PC-9 (cell line): ENCODE data around the gene SLC24A4. TPM values are rescaled to one million over a fixed set of nuclear protein-coding genes. Genes with fewer than 3 reads are reported as not detected.

ENCODE experiments used
- BruUV-seq: library from RNA; stranded (reverse); fragments of 400-500 nt; replicated peaks from 2 replicates; lab custom pipeline; 2021; lab: Mats Ljungman, UMichigan
- CTCF ChIA-PET: fragments of 300-600 bp; sonication (Branson Sonifier 250); formaldehyde crosslinking; loops from one replicate; lab custom pipeline; 2022; ENCODE audit warnings: antibody characterized with exemption; lab: Charles Lee
- POLR2A ChIA-PET: fragments of 300-600 bp; sonication (Branson Sonifier 250); formaldehyde crosslinking; loops from one replicate; lab custom pipeline; 2022; ENCODE audit warnings: antibody characterized with exemption; ENCODE audit not compliant: unreplicated experiment; lab: Charles Lee
- DNase-seq, 2 experiments: peaks; one replicate each; pipeline versions ENCODE4 v3.0.0 to v3.0.0-alpha.2; 2015 to 2022; ENCODE audit warnings: mixed read lengths in 1 of 2
- H2AFZ ChIP-seq: fragments of 200-600 bp; sonication (generic); 2 replicates; pipeline ENCODE4 v1.8.1; 2017; ENCODE audit warnings: antibody characterized with exemption
- H3F3A ChIP-seq: fragments of 200-600 bp; sonication (generic); 2 replicates; pipeline ENCODE4 v1.8.1; 2017; ENCODE audit warnings: antibody characterized with exemption, mild to moderate bottlenecking, low read depth; ENCODE audit not compliant: insufficient read depth
- H3K27ac ChIP-seq: fragments of 200-600 bp; sonication (generic); 2 replicates; pipeline ENCODE4 v1.6.1; 2016; ENCODE audit warnings: mixed run types
- H3K27me3 ChIP-seq: fragments of 200-600 bp; sonication (generic); 2 replicates; pipeline ENCODE4 v1.6.1; 2016; ENCODE audit warnings: low read depth, mixed run types; ENCODE audit not compliant: insufficient read depth
- H3K36me3 ChIP-seq: fragments of 200-600 bp; sonication (generic); 2 replicates; pipeline ENCODE4 v1.6.1; 2016; ENCODE audit warnings: low read depth, mixed run types
- H3K4me1 ChIP-seq: fragments of 200-600 bp; sonication (generic); replicated peaks from 2 replicates; pipeline ENCODE4 v1.6.1; 2016; ENCODE audit warnings: mixed run types; ENCODE audit not compliant: insufficient read depth
- H3K4me2 ChIP-seq: fragments of 200-600 bp; sonication (generic); 2 replicates; pipeline ENCODE4 v1.6.1; 2017; ENCODE audit warnings: mixed run types
- H3K4me3 ChIP-seq: fragments of 200-600 bp; sonication (generic); 2 replicates; pipeline ENCODE4 v1.6.1; 2016; ENCODE audit warnings: mixed run types
- H3K79me2 ChIP-seq: fragments of 200-600 bp; sonication (generic); 2 replicates; pipeline ENCODE4 v1.6.1; 2017; ENCODE audit warnings: low read depth, mixed run types
- H3K9me2 ChIP-seq: fragments of 200-600 bp; sonication (generic); 2 replicates; pipeline ENCODE4 v1.8.1; 2017; ENCODE audit warnings: mild to moderate bottlenecking; ENCODE audit not compliant: insufficient read depth
- H3K9me3 ChIP-seq: fragments of 200-600 bp; sonication (generic); 2 replicates; pipeline ENCODE4 v1.8.1; 2016; ENCODE audit warnings: low read depth; ENCODE audit not compliant: insufficient read depth
- H4K20me1 ChIP-seq: fragments of 200-600 bp; sonication (generic); 2 replicates; pipeline ENCODE4 v1.8.1; 2017; ENCODE audit not compliant: insufficient read depth
- CTCF ChIP-seq: fragments of 200-600 bp; sonication (generic); conservative IDR thresholded peaks from 2 replicates; pipeline ENCODE4 v1.6.1; 2017; ENCODE audit warnings: mixed run types, antibody characterized with exemption, mild to moderate bottlenecking, moderate library complexity
- EZH2 ChIP-seq: fragments of 200-600 bp; sonication (generic); IDR thresholded peaks from 2 replicates; pipeline ENCODE4 v1.8.0; 2017; ENCODE audit warnings: antibody characterized with exemption, low read depth
- intact Hi-C: fragments of 100-400 bp; cut with micrococcal nuclease; formaldehyde crosslinking; loops from one replicate; pipeline ENCODE4 v1.10.0; 2022; ENCODE audit not compliant: unreplicated experiment
- total RNA-seq: library from RNA; stranded (reverse); gene quantifications from 2 replicates; pipeline ENCODE4 v1.2.3, GENCODE V29; 2021

Gene SLC24A4
- total RNA-seq, 1 experiment from 2014 or later, result not detected

- DNase-seq, result no peak
- Histone ChIP-seq H3K9me2 (no peaks in the 10 kb centered on the region), H3K36me3 (no peaks in the 10 kb centered on the region), H3K79me2 (no peaks in the 10 kb centered on the region), H3K4me2 (no peak overlapping the region), H3K4me1 (no peaks in the 10 kb centered on the region; the same call in 1 of the 2 replicates), H4K20me1 (no peaks in the 10 kb centered on the region), H3K4me3 (no peak overlapping the region), H3F3A (no peaks in the 10 kb centered on the region; the same call in 1 of the 2 replicates), H3K27me3 (0 out of 2 replicates have a peak, but pooled peaks cover 17% of the 10 kb centered on the region), H3K27ac (no peak overlapping the region), H3K9me3 (no peaks in the 10 kb centered on the region), H2AFZ (no peak overlapping the region)
- BruUV-seq, result no TSS peak
- ChIA-PET POLR2A (no interaction called here), CTCF (no interaction called here)
- intact Hi-C loops, result no loop called here
- no peak for TF ChIP-seq CTCF
- no peak for TF ChIP-seq EZH2
Measured at GRCh38 chr14:92340071-92340470, 17.1 kb downstream of the SLC24A4 start.

GRCh38 chr14:92340931-92341330 lies 18.0 kb downstream of the SLC24A4 start:
- Histone ChIP-seq H3K4me2 (no peak overlapping the region), H3K27ac (no peak overlapping the region), H3K79me2 (no peaks in the 10 kb centered on the region), H3K9me3 (no peaks in the 10 kb centered on the region), H3K4me3 (no peak overlapping the region), H3K36me3 (no peaks in the 10 kb centered on the region), H3K4me1 (no peaks in the 10 kb centered on the region; the same call in 1 of the 2 replicates), H2AFZ (no peak overlapping the region), H3K27me3 (0 out of 2 replicates have a peak, but pooled peaks cover 17% of the 10 kb centered on the region), H3F3A (no peaks in the 10 kb centered on the region; the same call in 1 of the 2 replicates), H3K9me2 (no peaks in the 10 kb centered on the region), H4K20me1 (no peaks in the 10 kb centered on the region)
- intact Hi-C loops, result no loop called here
- DNase-seq, result no peak
- CTCF ChIA-PET, result no interaction called here
- no TSS peak for BruUV-seq
- POLR2A ChIA-PET, result no interaction called here
- TF ChIP-seq CTCF (no peak), EZH2 (no peak)

GRCh38 chr14:92341791-92342190 lies 18.8 kb downstream of the SLC24A4 start:
- no peaks in the 10 kb centered on the region for H3K79me2 ChIP-seq
- H3K4me3 ChIP-seq, result no peak overlapping the region
- POLR2A ChIA-PET, result no interaction called here
- no peaks in the 10 kb centered on the region; the same call in 1 of the 2 replicates for H3K4me1 ChIP-seq
- no TSS peak for BruUV-seq
- no peaks in the 10 kb centered on the region; the same call in 1 of the 2 replicates for H3F3A ChIP-seq
- CTCF ChIA-PET, result no interaction called here
- 0 out of 2 replicates have a peak, but pooled peaks cover 17% of the 10 kb centered on the region for H3K27me3 ChIP-seq
- no peaks in the 10 kb centered on the region for H3K36me3 ChIP-seq
- H3K4me2 ChIP-seq, result no peak overlapping the region
- no peak for DNase-seq
- H3K27ac ChIP-seq, result no peak overlapping the region
- H4K20me1 ChIP-seq, result no peaks in the 10 kb centered on the region
- no peak for TF ChIP-seq EZH2
- no peak for TF ChIP-seq CTCF
- no peaks in the 10 kb centered on the region for H3K9me2 ChIP-seq
- no peaks in the 10 kb centered on the region for H3K9me3 ChIP-seq
- intact Hi-C loops, result no loop called here
- H2AFZ ChIP-seq, result no peak overlapping the region
